H9 (cell line): Measurements from ENCODE around the gene ARHGAP35. TPM values are rescaled to one million over a fixed set of nuclear protein-coding genes. Genes with fewer than 3 reads are reported as not detected.

Source experiments
- DNase-seq: peaks from one replicate; pipeline ENCODE4 v3.0.0-alpha.2; 2017
- H2AFZ ChIP-seq: one replicate; pipeline ENCODE4 v1.6.1; 2013; ENCODE audit warnings: mild to moderate bottlenecking, low read length, control low read depth, moderate library complexity
- H2AK5ac ChIP-seq: 2 replicates; pipeline ENCODE4 v1.6.1; 2013; ENCODE audit warnings: low read length, control low read depth, mixed read lengths; ENCODE audit not compliant: insufficient read length
- H2BK120ac ChIP-seq: one replicate; pipeline ENCODE4 v1.6.1; 2013; ENCODE audit warnings: low read depth, mild to moderate bottlenecking, low read length, control low read depth, inconsistent platforms; ENCODE audit not compliant: poor library complexity, severe bottlenecking
- H2BK12ac ChIP-seq: 2 replicates; pipeline ENCODE4 v1.6.1; 2013; ENCODE audit warnings: low read length, control low read depth, mixed read lengths, low read depth; ENCODE audit not compliant: insufficient read length
- H2BK15ac ChIP-seq: 2 replicates; pipeline ENCODE4 v1.6.1; 2013; ENCODE audit warnings: low read depth, low read length, control low read depth
- H2BK20ac ChIP-seq: one replicate; pipeline ENCODE4 v1.6.1; 2013; ENCODE audit warnings: low read depth, mild to moderate bottlenecking, low read length, control low read depth, inconsistent platforms; ENCODE audit not compliant: poor library complexity, severe bottlenecking
- H2BK5ac ChIP-seq: 2 replicates; pipeline ENCODE4 v1.6.1; 2013; ENCODE audit warnings: low read length, control low read depth, mixed read lengths; ENCODE audit not compliant: insufficient read length
- H3K14ac ChIP-seq: 2 replicates; pipeline ENCODE4 v1.6.1; 2013; ENCODE audit warnings: low read length, control low read depth; ENCODE audit not compliant: insufficient read depth
- H3K18ac ChIP-seq: 2 replicates; pipeline ENCODE4 v1.6.1; 2013; ENCODE audit warnings: low read depth, mild to moderate bottlenecking, mixed read lengths, low read length, control low read depth; ENCODE audit not compliant: insufficient read length
- H3K23ac ChIP-seq: 2 replicates; pipeline ENCODE4 v1.6.1; 2013; ENCODE audit warnings: low read length, control low read depth, mixed read lengths, low read depth; ENCODE audit not compliant: insufficient read length
- H3K23me2 ChIP-seq: 2 replicates; pipeline ENCODE4 v1.6.1; 2013; ENCODE audit warnings: low read depth, mild to moderate bottlenecking, mixed read lengths, low read length, control low read depth; ENCODE audit not compliant: insufficient read length, poor library complexity, severe bottlenecking
- H3K27ac ChIP-seq: 2 replicates; pipeline ENCODE4 v1.5.1; 2013; ENCODE audit warnings: low read length, control low read depth, mixed read lengths, low read depth; ENCODE audit not compliant: insufficient read length
- H3K27me3 ChIP-seq: 2 replicates; pipeline ENCODE4 v1.6.1; 2013; ENCODE audit warnings: low read length, control low read depth, inconsistent platforms; ENCODE audit not compliant: insufficient read depth
- H3K4ac ChIP-seq: 2 replicates; pipeline ENCODE4 v1.6.1; 2013; ENCODE audit warnings: low read depth, mild to moderate bottlenecking, control low read depth, inconsistent platforms, low read length, moderate library complexity
- H3K4me1 ChIP-seq: 2 replicates; pipeline ENCODE4 v1.6.1; 2013; ENCODE audit warnings: low read length, control low read depth, inconsistent platforms; ENCODE audit not compliant: insufficient read depth
- H3K4me2 ChIP-seq: 2 replicates; pipeline ENCODE4 v1.6.1; 2013; ENCODE audit warnings: low read length, control low read depth, mixed read lengths; ENCODE audit not compliant: insufficient read length, insufficient read depth
- H3K56ac ChIP-seq: 2 replicates; pipeline ENCODE4 v1.6.1; 2013; ENCODE audit warnings: low read depth, mild to moderate bottlenecking, mixed read lengths, low read length, control low read depth; ENCODE audit not compliant: insufficient read length
- H3K79me1 ChIP-seq: 2 replicates; pipeline ENCODE4 v1.6.1; 2013; ENCODE audit warnings: low read depth, mild to moderate bottlenecking, moderate library complexity, low read length, control low read depth, inconsistent platforms; ENCODE audit not compliant: insufficient read depth, poor library complexity, severe bottlenecking
- H3K79me2 ChIP-seq: 2 replicates; pipeline ENCODE4 v1.6.1; 2013; ENCODE audit warnings: low read length, control low read depth, inconsistent platforms; ENCODE audit not compliant: insufficient read depth
- H3K9ac ChIP-seq: 2 replicates; pipeline ENCODE4 v1.6.1; 2013; ENCODE audit warnings: low read length, control low read depth, mixed read lengths; ENCODE audit not compliant: insufficient read length; ENCODE audit errors: extremely low read depth
- H3K9me3 ChIP-seq: one replicate; pipeline ENCODE4 v1.6.1; 2013; ENCODE audit warnings: low read depth, low read length, inconsistent platforms; ENCODE audit not compliant: control insufficient read depth
- H3T11ph ChIP-seq: one replicate; pipeline ENCODE4 v1.6.1; 2013; ENCODE audit warnings: mild to moderate bottlenecking, low read length, control low read depth, inconsistent platforms
- H4K20me1 ChIP-seq: one replicate; pipeline ENCODE4 v1.6.1; 2013; ENCODE audit not compliant: control insufficient read depth, insufficient read length, insufficient read depth
- H4K5ac ChIP-seq: 2 replicates; pipeline ENCODE4 v1.6.1; 2013; ENCODE audit warnings: low read depth, mild to moderate bottlenecking, mixed read lengths, low read length, control low read depth; ENCODE audit not compliant: insufficient read length
- H4K8ac ChIP-seq: replicated peaks from 2 replicates; pipeline ENCODE4 v1.6.1; 2013; ENCODE audit warnings: low read length, control low read depth, mixed read lengths, low read depth; ENCODE audit not compliant: insufficient read length
- H4K91ac ChIP-seq: 2 replicates; pipeline ENCODE4 v1.6.1; 2013; ENCODE audit warnings: low read depth, mild to moderate bottlenecking, moderate library complexity, mixed read lengths, low read length, control low read depth; ENCODE audit not compliant: insufficient read length
- H3K27ac Mint-ChIP-seq, 3 experiments: 2 replicates in 2 of 3; 3 replicates in 1 of 3; pipeline ENCODE4 v1.8.0; 2020 to 2021; ENCODE audit warnings: mixed read lengths in 3 of 3, mild to moderate bottlenecking in 1 of 3, moderate library complexity in 1 of 3
- H3K27me3 Mint-ChIP-seq: 2 replicates; pipeline ENCODE4 v1.8.0; 2021; ENCODE audit warnings: low read depth, mild to moderate bottlenecking, moderate library complexity, mixed read lengths
- H3K36me3 Mint-ChIP-seq, 3 experiments: 2 replicates in 2 of 3; 3 replicates in 1 of 3; pipeline ENCODE4 v1.8.0; 2020 to 2021; ENCODE audit warnings: low read depth in 3 of 3, mixed read lengths in 3 of 3; ENCODE audit not compliant: insufficient read depth in 1 of 3
- H3K4me1 Mint-ChIP-seq, 2 experiments: 2 replicates each; pipeline ENCODE4 v1.8.0; 2020; ENCODE audit warnings: mixed read lengths in 2 of 2
- H3K4me3 Mint-ChIP-seq, 2 experiments: 2 replicates in 1 of 2; 3 replicates in 1 of 2; pipeline ENCODE4 v1.8.0; 2020 to 2021; ENCODE audit warnings: mild to moderate bottlenecking in 2 of 2, mixed read lengths in 2 of 2, moderate library complexity in 1 of 2
- H3K9me3 Mint-ChIP-seq, 2 experiments: 2 replicates in 1 of 2; 3 replicates in 1 of 2; pipeline ENCODE4 v1.8.0; 2020; ENCODE audit warnings: mild to moderate bottlenecking in 2 of 2, mixed read lengths in 2 of 2, moderate library complexity in 1 of 2
- whole genome bisulfite sequencing: extraction: QIAGEN DNeasy Blood & Tissue Kit; methylation state at CpG from one replicate; pipeline ENCODE4 v1.1.7; 2013; ENCODE audit warnings: missing lambda C conversion rate, low lambda C conversion rate, mixed read lengths; ENCODE audit not compliant: insufficient read length; ENCODE audit errors: extremely low coverage; 5-methylcytosine and 5-hydroxymethylcytosine counted together
- total RNA-seq: library from RNA; stranded (reverse); gene quantifications from 2 replicates; pipeline ENCODE4 v1.2.1, GENCODE V29; 2021
- TF ChIP-seq, protein P1 (sequence below): fragments of 200-600 bp; sonication (generic); conservative IDR thresholded peaks from 3 replicates; pipeline ENCODE4 v1.8.0; 2021; ENCODE audit warnings: antibody characterized with exemption, mild to moderate bottlenecking

Gene ARHGAP35
- total RNA-seq, 1 experiment from 2014 or later = 49.8 TPM

DNA sequence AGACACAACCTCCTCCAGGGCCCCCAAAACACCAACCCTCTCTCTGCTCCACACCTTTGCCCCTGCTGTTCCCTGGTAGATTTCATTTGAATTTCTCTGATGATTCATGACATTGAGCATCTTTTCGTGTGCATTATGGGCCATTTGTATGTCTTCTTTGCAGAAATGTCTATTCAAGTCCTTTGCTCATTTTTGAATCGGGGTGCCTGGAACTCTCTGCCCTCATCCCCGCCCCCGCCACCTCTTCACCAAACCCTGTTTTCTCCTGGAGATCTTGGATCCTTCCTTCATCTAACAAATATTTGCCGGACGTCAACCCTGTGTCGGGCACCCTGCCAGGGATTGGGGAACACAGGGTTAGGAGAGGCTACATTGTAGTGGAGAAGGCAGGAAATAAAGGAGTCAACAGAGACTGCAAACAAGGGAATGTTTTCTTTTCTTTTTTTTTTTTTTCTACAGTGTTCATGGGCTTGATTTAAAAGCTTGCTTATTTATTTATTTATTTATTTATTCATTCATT, 46.9 kb upstream of the ARHGAP35 start:
- Histone ChIP-seq H3K23me2 (no peaks in the 10 kb centered on the region), H3K4me1 (no peaks in the 10 kb centered on the region), H3K9ac (no peak overlapping the region), H2BK120ac (no peak overlapping the region), H2BK5ac (no peak overlapping the region), H2AFZ (no peak overlapping the region), H4K5ac (no peak overlapping the region), H3K79me1 (no peaks in the 10 kb centered on the region), H3K79me2 (no peaks in the 10 kb centered on the region), H3K27ac (no peak overlapping the region), H3K4me2 (no peak overlapping the region), H3K4ac (no peak overlapping the region), H2BK20ac (no peak overlapping the region), H4K8ac (no peak overlapping the region), H2BK15ac (no peak overlapping the region), H3K23ac (no peak overlapping the region), H3K18ac (no peak overlapping the region), H4K20me1 (no peaks in the 10 kb centered on the region), H2BK12ac (no peak overlapping the region), H3K9me3 (no peaks in the 10 kb centered on the region), H3T11ph (no peak overlapping the region), H3K56ac (no peak overlapping the region), H3K14ac (no peak overlapping the region), H4K91ac (no peak overlapping the region), H3K27me3 (no peaks in the 10 kb centered on the region), H2AK5ac (no peak overlapping the region)
- no CpG with 5 or more reads among the region's 7 CpGs for WGBS
- Mint-ChIP-seq H3K4me1 (peaks cover 4 to 12% of the 10 kb centered on the region in 2 experiments; a peak in 3 of 4 replicates), H3K4me3 (no peak overlapping the region), H3K27ac (no peak overlapping the region), H3K27me3 (peaks cover 2% of the 10 kb centered on the region; the same call in 1 of the 2 replicates), H3K9me3 (no peaks in the 10 kb centered on the region), H3K36me3 (no peaks in the 10 kb centered on the region)
- TF ChIP-seq, protein P1, sequence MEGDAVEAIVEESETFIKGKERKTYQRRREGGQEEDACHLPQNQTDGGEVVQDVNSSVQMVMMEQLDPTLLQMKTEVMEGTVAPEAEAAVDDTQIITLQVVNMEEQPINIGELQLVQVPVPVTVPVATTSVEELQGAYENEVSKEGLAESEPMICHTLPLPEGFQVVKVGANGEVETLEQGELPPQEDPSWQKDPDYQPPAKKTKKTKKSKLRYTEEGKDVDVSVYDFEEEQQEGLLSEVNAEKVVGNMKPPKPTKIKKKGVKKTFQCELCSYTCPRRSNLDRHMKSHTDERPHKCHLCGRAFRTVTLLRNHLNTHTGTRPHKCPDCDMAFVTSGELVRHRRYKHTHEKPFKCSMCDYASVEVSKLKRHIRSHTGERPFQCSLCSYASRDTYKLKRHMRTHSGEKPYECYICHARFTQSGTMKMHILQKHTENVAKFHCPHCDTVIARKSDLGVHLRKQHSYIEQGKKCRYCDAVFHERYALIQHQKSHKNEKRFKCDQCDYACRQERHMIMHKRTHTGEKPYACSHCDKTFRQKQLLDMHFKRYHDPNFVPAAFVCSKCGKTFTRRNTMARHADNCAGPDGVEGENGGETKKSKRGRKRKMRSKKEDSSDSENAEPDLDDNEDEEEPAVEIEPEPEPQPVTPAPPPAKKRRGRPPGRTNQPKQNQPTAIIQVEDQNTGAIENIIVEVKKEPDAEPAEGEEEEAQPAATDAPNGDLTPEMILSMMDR = no peak
- DNase-seq = no peak
